Measurements from ENCODE around the gene PAPPA2.

The PAPPA2 gene

GRCh38 chr1:176504848-176505553 is 42.0 kb downstream of the PAPPA2 start:
- no peak for DNase-seq

GRCh38 chr1:176512966-176513365 is 50.0 kb downstream of the PAPPA2 start:
- DNase-seq: no peak

- DNase-seq: no peak
These were observed 52.3 kb downstream of the PAPPA2 start for GRCh38 chr1:176515310-176515709.

- DNase-seq: no peak
These were observed 54.5 kb downstream of the PAPPA2 start for GRCh38 chr1:176517484-176517883.

GRCh38 chr1:176521211-176521610 is 58.2 kb downstream of the PAPPA2 start:
- no peak for DNase-seq

- no peak for DNase-seq
These were observed 59.4 kb downstream of the PAPPA2 start for GRCh38 chr1:176522310-176522845.

- DNase-seq: no peak
These were observed 66.6 kb downstream of the PAPPA2 start for GRCh38 chr1:176529395-176530090.

- DNase-seq: no peak
These were observed 68.1 kb downstream of the PAPPA2 start for GRCh38 chr1:176531036-176531435.

GRCh38 chr1:176531921-176532897 is 69.2 kb downstream of the PAPPA2 start:
- DNase-seq: no peak

- no peak for DNase-seq
These were observed 70.0 kb downstream of the PAPPA2 start for GRCh38 chr1:176533020-176533419.

- DNase-seq: no peak
These were observed 73.6 kb downstream of the PAPPA2 start for GRCh38 chr1:176536588-176536987.

- DNase-seq: no peak
These were observed 76.0 kb downstream of the PAPPA2 start for GRCh38 chr1:176539018-176539417.

GRCh38 chr1:176540428-176540827 is 77.5 kb downstream of the PAPPA2 start:
- DNase-seq: no peak

- DNase-seq: no peak
These were observed 78.7 kb downstream of the PAPPA2 start for GRCh38 chr1:176541663-176542062.

- DNase-seq: no peak
These were observed 79.4 kb downstream of the PAPPA2 start for GRCh38 chr1:176542352-176542751.

- no peak for DNase-seq
These were observed 80.6 kb downstream of the PAPPA2 start for GRCh38 chr1:176543360-176544129.

- no peak for DNase-seq
These were observed 82.2 kb downstream of the PAPPA2 start for GRCh38 chr1:176545034-176545639.

- DNase-seq: no peak
These were observed 83.8 kb downstream of the PAPPA2 start for GRCh38 chr1:176546825-176547224.

- no peak for DNase-seq
These were observed 88.2 kb downstream of the PAPPA2 start for GRCh38 chr1:176551146-176551545.

- DNase-seq: no peak
These were observed 89.4 kb downstream of the PAPPA2 start for GRCh38 chr1:176552217-176552991.

- no peak for DNase-seq
These were observed 90.0 kb downstream of the PAPPA2 start for GRCh38 chr1:176552999-176553398.

Data from stimulated activated CD4-positive, alpha-beta T cell treated with anti-CD3 and anti-CD28 coated beads, Interleukin-12 subunit alpha, Interleukin-12 subunit beta, amount 100 ng/mL, for 4 hours (primary cell).